LNCaP clone FGC (cell line): ENCODE results near the gene UGGT2.

Experiments used
- DNase-seq: peaks from one replicate; pipeline ENCODE4 v3.0.0-alpha.2; 2011; ENCODE audit warnings: low read depth
- H3K4me3 ChIP-seq: 2 replicates; pipeline ENCODE4 v1.5.1; 2011; ENCODE audit warnings: mild to moderate bottlenecking, low read depth, low read length, control low read depth
- CTCF ChIP-seq: IDR thresholded peaks from 2 replicates; pipeline ENCODE4 v1.5.1; 2012; ENCODE audit warnings: mild to moderate bottlenecking; ENCODE audit not compliant: control insufficient read depth, insufficient read depth; ENCODE audit errors: extremely low read depth

UGGT2 gene

GRCh38 chr13:96053003-96053703, at the start of gene UGGT2:
TSS of gene UGGT2 (minus strand) at chr13:96053401. CDS start at chr13:96053312, 89 bp downstream.
- H3K4me3 ChIP-seq, result peak within 1 kb of the TSS; percentile 82
- no peak for TF ChIP-seq CTCF
- DNase-seq, result peak; percentile 74

- DNase-seq, result no peak
Measured at GRCh38 chr13:96100457-96101220, 47.4 kb upstream of the UGGT2 start.

GRCh38 chr13:96093296-96094006, 40.2 kb upstream of the UGGT2 start:
- no peak for TF ChIP-seq CTCF
- no peak overlapping the region for H3K4me3 ChIP-seq
- DNase-seq, result no peak

More at GRCh38 chr13:96100457-96101220, 47.4 kb upstream of the UGGT2 start:
- no peak overlapping the region for H3K4me3 ChIP-seq
- no peak for TF ChIP-seq CTCF

GRCh38 chr13:96091164-96092117, 38.2 kb upstream of the UGGT2 start:
- DNase-seq, result no peak
- no peak for TF ChIP-seq CTCF
- no peak overlapping the region for H3K4me3 ChIP-seq

GRCh38 chr13:96090240-96091101, 37.3 kb upstream of the UGGT2 start:
- TF ChIP-seq CTCF, result no peak
- H3K4me3 ChIP-seq, result peak overlapping the region; percentile 48
- no peak for DNase-seq
